GM18868 (cell line): ENCODE measurements around the gene GLIPR1L1.
A peak's percentile ranks its signal among the peaks of the same experiment; 100 is the strongest.

ENCODE experiments used
- ATAC-seq: cut with Tn5 transposase; IDR thresholded peaks from one replicate; pipeline ENCODE4 v1.9.1; 2021; ENCODE audit warnings: mild to moderate bottlenecking, moderate library complexity; ENCODE audit not compliant: unreplicated experiment

Gene GLIPR1L1

GRCh38 chr12:75349946-75350345, 15.5 kb downstream of the GLIPR1L1 start:
- no peak for ATAC-seq

DNA sequence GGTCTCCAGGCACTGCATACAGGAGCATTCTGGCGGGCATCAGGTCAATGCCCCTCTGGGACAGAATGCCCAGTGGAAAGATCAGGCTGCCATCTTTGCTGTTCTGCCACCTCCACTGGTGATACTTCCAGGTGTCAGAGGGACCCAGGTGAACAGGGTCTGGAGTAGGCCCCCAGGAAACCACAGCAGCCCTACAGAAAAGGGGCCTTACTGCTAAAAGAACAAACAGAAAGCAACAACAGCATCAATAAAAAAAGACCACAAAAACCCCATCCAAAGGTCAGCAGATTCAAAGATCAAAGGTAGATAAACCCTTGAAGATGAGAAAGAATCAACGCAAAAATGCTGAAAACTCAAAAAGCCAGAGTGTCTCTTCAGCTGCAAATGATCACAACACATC, 15.9 kb downstream of the GLIPR1L1 start:
- no peak for ATAC-seq

DNA sequence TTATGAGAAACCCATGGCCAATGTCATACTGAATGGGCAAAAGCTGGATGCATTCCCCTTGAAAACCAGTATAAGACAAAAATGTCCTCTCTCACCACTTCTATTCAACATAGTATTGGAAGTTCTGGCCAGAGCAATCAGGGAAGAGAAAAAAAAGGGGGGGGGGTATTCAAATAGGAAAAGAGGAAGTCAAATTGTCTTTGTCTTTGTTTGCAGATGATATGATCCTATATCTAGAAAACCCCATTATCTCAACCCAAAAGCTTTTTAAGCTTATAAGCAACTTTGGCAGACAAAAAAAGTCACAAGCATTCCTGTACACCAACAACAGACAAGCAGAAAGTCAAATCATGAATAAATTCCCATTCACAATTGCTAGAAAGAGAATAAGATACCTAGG, 19.5 kb downstream of the GLIPR1L1 start:
- ATAC-seq = no peak

- ATAC-seq = peak; percentile 83
These were observed 26.4 kb downstream of the GLIPR1L1 start for GRCh38 chr12:75360920-75361319.

GRCh38 chr12:75361408-75361807, 26.9 kb downstream of the GLIPR1L1 start:
- peak; percentile 24 for ATAC-seq

GRCh38 chr12:75364919-75365318, 30.4 kb downstream of the GLIPR1L1 start:
- no peak for ATAC-seq

- peak; percentile 90 for ATAC-seq
These were observed 32.2 kb downstream of the GLIPR1L1 start for GRCh38 chr12:75366629-75367028.

DNA sequence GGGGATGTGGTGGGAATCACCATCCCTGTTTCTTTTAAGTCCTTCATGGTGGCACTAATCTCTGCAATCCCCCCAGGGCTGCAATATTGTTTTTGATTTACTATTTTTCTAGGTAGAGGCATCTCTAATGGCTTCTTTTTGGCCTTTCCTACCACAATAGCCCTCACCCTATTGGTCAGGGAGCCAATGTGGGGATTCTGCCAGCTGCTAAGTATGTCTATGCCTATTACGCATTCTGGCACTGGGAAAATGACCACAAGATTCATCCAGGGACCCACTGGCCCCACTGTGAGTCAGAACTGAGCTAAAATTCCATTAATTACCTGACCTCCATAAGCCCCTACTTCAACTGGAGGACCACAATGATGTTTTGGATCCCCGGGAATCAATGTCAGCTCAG, 40.5 kb downstream of the GLIPR1L1 start:
- ATAC-seq = no peak

DNA sequence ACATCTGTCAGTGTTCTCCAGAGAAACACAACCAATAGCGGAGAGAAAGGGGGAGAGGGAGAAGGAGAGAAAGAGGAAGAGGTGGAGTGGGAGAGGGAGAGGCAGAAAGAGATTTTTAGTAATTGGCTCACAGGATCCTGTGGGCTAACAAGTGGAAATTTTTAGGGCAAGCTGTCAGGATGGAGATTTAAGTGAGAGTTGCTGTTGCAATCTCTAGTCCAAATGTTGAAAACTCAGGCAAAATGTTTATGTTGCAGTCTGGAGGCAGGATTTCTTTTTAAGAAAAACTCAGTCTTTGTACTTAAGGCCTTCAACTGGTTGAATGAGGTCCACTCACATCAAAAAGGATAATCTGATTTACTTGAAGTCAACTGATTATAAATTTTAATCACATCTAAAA, 43.9 kb downstream of the GLIPR1L1 start:
- no peak for ATAC-seq

- ATAC-seq = no peak
These were observed 54.6 kb downstream of the GLIPR1L1 start for GRCh38 chr12:75389061-75389460.

GRCh38 chr12:75389706-75390105, 55.2 kb downstream of the GLIPR1L1 start:
- no peak for ATAC-seq

DNA sequence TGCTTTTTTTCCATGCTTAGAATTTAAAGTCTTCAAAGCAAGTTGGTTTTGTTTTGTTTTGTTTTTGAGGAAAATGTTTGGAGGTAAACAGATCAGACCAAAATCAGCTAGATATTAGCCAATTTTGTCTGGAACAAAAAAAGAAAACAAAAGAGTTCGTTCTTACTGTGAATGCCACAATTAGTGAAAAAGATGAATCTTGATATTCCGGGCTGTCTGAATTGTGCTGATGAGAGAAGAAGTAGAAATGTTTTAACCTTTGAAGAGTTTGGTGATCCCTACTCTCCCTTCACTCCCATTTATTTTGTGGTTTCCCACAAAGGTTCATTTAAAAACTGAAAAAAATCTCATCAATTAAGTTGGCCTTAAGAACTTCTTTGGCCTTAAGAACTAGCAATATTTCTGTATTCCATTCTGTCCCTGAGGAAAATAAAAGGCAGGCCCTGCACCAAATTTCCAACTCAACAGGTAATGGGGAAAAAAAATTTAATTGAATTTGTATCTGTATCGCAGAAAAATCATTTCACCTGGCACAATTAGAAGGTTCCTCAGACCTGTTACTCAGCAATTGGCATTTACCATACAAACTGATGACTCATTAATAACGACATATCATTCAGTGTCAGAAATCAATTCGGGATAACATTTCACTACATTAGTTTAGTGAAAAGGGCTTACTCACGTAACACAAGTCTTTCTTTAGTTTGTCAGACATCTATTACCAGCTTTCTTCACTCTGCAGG, 55.9 kb downstream of the GLIPR1L1 start:
- no peak for ATAC-seq

GRCh38 chr12:75390899-75391538, 56.5 kb downstream of the GLIPR1L1 start, which contains the start of gene GLIPR1L2:
Gene GLIPR1L2 (plus strand): TSS chr12:75391089. CDS start chr12:75391117, 28 bp downstream.
- ATAC-seq = peak; percentile 96

- no peak for ATAC-seq
These were observed 69.8 kb downstream of the GLIPR1L1 start for GRCh38 chr12:75404231-75404630.

DNA sequence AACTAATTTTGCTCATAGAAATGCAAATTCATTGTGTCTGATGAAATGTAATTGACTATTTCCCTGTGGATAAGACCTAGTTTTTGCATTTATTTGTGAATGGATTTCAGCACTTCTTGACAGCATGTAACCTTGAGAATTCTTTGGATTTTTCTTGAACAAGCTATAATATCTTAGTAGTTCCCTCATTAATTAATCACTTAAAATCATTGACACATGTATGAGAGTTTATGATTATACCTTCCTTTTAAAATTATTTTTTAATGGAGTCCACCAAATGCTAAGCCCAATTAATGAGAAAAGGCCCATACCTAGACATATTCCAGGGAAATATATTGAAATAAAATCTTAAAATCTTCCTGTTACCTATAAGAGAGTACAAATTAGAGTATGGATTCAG, 73.2 kb downstream of the GLIPR1L1 start:
- ATAC-seq = no peak

- ATAC-seq = no peak
These were observed 75.4 kb downstream of the GLIPR1L1 start for GRCh38 chr12:75409830-75410229.

DNA sequence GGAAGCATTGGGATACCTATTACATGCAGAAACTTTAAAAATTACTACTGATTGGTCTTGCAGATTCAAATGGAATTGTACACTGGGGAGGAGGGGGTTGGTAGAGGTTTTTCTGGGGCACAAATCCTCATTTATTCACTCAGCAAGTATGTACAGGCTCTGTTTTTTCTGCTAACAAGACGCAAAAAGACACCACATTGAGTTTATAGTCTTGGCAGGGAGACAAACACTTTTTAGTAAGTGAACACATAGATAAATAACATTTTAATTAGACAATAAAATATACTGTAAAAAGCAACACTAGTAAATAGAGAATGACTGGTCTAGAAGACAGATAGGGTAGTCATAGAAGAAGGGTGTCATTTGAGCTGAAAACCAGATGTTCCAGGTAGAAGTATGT, 80.2 kb downstream of the GLIPR1L1 start:
- no peak for ATAC-seq

GRCh38 chr12:75419841-75420240, 85.4 kb downstream of the GLIPR1L1 start:
- ATAC-seq = no peak
